COLO668 (cell line): ENCODE measurements around the gene HK2.

Source experiments
- DNase-seq: peaks from one replicate; lab custom pipeline; 2025; ENCODE audit not compliant: unreplicated experiment; lab: John Stamatoyannopoulos, UW

HK2 gene

DNA sequence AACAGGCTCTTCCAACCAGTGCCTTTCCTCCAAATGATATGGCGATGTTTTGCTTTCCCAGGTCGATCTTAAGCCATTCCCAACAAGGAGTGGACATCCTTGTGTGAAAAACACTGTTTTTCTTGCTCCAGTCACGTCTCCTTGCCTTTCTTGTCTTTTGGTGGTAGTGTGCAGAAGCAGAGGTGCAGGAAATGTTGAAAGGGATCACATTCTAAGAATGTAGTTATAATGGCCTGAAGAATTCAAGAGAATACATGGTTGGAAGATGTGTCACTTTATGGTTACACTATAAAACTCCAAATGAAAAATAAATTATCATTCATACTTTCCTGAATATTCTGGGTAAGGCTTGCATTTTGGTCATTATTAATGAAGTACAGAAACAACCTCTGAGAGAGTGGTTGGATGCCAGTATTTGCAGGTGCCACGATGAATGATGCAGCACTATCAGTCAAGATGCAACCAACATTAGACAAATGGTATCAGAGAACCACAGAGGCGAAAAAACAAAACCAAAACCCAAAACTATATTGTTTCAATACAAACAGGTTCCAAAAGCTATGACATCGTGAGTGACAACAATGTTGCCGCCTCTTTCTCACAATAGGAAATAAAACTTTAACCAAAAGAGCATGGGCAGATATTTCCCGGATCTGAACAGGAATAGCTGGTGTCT lies 97.0 kb downstream of the HK2 start:
- DNase-seq = no peak

DNA sequence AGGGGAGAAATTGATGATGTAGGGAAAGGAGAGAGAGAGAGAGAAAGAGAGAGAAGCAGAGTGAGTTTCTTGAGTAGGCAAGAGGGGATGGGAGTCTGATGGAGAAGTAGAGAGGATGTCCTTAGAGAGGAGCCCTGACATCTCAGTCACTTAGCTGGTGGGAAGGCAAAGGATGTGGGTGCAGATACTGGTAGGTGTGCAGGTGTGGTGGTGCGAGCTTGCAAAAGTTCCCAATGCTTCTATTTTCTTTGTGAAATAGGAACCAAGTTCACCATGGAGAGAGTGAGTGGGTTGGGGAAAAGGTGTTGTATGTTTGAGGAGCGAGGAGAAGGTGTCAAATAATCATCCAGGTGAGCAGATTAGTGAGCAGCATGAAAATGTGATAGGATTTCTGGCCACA lies 98.0 kb downstream of the HK2 start:
- DNase-seq = no peak

DNA sequence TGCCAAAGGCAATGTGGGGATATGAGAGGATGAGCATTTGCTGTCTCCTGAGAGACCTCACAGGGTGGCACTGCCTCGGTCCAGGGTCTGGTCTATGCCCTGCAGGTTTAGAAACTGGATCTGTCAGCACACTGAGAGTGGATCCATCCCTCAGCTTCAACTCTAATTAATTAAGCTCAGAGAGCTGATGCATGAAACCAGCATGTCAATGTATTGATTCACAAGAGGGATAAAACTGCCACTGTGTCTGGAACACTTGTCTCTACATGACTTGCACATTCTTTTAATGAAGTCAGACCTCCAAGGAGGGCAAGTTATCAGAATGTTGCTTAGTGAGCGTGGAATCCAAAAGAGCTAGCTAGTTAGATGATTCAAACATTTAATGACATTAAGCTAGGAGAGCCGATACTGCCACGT lies 102.1 kb downstream of the HK2 start:
- no peak for DNase-seq

DNA sequence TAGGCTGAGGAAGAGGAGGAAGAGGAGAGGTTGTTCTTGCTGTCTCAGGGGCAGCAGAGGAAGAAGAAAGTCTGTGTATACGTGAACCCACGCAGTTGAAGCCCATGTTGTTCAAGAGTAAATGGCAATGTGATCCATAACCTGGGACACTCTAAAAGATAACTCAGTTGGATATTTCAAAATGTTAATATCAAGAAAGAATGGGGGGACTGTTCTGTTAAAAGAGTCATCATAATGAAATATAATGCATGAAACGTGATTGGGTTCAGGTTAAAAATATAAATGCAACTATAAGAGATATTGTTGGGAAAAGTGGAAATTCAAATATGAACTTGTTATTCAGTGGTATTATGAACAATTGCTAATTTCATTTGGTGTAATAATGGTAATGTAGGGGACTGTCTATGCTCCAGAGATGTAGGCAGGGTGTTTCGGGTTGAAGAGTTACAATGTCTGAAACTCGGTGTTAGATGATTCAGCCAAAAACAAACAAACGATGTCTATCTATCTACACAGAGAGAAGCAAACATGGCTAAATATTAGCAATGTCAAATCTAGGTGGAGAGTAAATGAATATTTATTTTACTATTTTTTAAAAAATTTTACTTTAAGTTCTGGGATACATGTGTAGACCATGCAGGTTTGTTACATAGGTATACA lies 103.4 kb downstream of the HK2 start:
- no peak for DNase-seq

DNA sequence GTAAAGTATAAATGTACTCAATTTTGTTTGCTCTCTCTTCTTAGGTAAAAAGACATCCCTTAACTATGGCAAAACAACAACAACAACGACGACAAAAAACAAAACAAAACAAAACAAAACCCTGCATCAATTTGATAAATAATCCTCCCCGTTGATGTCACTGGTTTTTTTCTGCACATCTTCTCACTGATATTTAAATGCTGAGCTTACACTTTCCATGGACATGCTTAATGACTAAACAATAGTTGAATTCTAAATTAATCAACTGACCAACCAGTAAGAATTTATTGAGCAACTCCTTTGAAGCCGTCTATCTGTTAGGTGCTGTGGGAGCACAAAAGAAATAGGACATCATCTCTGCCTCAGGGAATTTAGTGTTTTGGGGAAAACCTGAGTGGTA lies 104.3 kb downstream of the HK2 start:
- DNase-seq = no peak

DNA sequence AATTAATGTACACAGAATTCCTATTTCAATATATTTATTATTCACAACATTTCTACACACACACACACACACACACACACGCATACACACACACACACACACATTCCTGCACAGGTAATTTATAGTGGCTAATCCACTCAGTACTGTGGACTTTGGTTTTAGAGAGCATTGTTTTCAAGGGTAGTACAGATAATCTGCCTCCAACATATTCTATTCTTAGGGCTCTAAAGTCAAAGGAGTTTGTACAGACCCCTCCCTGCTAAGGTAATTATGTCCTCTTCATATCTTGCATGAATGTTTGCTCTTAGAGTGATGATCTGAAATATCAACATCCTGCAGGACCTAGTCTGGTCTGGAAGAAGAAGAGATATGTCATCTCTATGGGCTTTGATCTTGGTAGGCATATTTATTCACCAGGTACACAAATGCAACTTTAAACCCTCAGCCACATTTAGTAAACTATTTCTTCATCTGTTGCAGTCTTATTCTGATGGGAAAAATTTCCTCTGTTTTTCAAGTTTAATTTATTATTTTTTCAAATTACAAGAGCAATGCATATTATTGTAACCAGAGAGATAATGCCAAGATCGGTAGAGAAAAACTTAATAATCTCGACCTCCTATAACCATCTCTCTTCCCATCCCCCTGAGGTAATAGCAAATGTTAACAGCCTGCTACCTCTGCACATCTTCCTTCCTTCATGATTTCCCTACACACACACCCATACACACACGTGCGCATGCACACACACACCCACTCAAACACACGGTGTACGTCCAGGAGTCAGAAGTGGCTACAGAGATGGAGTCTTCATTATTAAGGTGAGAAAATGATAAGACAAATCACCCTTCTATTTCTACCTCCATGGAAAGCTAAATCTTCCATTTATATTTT lies 106.2 kb downstream of the HK2 start:
- DNase-seq = no peak

DNA sequence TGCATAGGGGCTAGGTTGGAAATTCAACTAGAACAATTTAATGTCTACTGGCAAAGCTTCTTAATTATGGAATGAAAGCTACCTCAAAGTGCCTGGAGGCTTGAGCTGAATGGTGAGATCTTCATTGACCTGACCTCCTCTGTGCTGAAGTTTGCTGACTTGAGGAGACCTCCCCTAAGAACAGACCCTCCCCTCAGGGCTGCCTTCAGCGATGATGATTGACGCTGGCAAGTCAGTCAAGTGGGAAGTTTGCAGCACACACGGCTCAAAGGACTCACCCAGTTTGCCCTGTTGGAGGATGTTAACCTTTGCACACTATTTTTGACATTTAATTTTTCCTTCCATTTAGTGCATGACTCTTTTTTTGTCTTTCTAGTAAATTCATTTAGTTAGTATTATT lies 107.4 kb downstream of the HK2 start:
- DNase-seq = no peak

DNA sequence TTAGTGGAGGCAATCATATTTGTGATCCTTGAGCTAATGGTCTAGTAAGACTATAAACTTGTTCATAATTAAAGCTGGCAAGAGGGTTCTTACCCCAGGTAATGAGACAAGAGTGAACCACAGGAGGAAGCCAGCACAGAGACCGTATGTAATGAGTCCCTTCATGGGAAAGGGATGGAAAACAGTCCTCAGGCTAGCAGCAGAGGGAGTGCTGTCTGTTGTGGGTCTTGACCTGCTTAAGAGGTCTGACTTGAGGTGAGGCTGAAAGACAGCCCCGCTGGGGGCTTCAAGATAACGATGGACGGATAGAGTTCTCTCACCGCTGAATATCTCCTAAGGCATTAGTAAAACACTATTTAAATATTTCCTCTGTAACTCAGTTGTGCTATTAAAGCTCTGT lies 108.3 kb downstream of the HK2 start:
- DNase-seq = no peak
